ENCODE measurements around the gene EXOC4. TPM values are rescaled to one million over a fixed set of nuclear protein-coding genes. Genes with fewer than 3 reads are reported as not detected.

EXOC4 gene
- total RNA-seq, 1 experiment from 2014 or later: 71.0 TPM

DNA sequence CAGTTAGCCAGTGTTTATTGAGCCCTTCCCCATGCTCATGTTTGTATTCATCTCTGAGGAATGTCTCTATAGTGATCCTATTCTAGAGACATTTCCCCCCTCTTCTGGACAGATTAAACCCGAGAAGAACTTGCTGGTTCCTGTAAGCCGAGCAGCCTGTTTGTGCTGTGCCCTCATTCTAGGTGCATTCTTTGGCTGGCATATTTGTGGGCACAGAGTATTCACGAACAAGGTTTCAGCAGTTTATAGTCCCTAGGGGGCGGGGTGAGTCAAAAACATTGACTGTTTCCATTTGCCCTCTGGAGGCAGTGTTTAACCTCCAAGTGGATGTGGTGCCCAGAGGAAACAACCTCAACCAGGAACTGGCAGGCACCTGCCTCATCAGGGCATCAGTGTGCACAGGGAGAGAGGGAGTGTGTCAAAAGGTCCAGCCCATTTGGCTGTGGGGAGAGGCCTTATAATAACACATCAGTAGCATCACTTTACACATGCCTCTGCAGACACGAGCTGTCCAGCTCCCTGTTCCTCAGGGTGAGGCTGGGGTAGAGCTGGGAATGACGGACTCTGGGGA is 600.9 kb downstream of the EXOC4 start:
- Histone ChIP-seq H3K36me3 (ENCODE audit: control insufficient read depth, insufficient read depth, low read length) (no peaks in the 10 kb centered on the region), H3K4me3 (ENCODE audit: low read depth in 2 of 2, low read length in 2 of 2) (no peak overlapping the region), H3K27me3 (ENCODE audit: control insufficient read depth, insufficient read depth, low read length) (no peaks in the 10 kb centered on the region), H3K4me1 (ENCODE audit: control insufficient read depth, insufficient read depth, low read length) (peaks cover 7% of the 10 kb centered on the region; the same call in 1 of the 2 replicates), H3K27ac (ENCODE audit: low read length) (no peak overlapping the region), H3K9me3 (ENCODE audit: control insufficient read depth, insufficient read depth, low read depth, low read length) (no peaks in the 10 kb centered on the region)
- BruUV-seq (replicated peaks): no TSS peak
- peak; percentile 91 for ATAC-seq
- intact Hi-C loops (cut with micrococcal nuclease; ENCODE audit: unreplicated experiment) (no loop called here), in situ Hi-C loops (cut with HindIII; ENCODE audit: low pct_unique_long_range_greater_than_20kb, low sequenced_read_pairs) (no loop called here)
- POLR2A ChIA-PET: no interaction called here
- DNase-seq (ENCODE audit: low read depth, low spot score): peak; percentile 51
- CTCF ChIA-PET: interaction anchor here (0.7 kb wide), 1 partner anchor 31 kb away, joined by 7 read pairs; no protein-coding TSS in a partner anchor
- TF ChIP-seq, protein P1, sequence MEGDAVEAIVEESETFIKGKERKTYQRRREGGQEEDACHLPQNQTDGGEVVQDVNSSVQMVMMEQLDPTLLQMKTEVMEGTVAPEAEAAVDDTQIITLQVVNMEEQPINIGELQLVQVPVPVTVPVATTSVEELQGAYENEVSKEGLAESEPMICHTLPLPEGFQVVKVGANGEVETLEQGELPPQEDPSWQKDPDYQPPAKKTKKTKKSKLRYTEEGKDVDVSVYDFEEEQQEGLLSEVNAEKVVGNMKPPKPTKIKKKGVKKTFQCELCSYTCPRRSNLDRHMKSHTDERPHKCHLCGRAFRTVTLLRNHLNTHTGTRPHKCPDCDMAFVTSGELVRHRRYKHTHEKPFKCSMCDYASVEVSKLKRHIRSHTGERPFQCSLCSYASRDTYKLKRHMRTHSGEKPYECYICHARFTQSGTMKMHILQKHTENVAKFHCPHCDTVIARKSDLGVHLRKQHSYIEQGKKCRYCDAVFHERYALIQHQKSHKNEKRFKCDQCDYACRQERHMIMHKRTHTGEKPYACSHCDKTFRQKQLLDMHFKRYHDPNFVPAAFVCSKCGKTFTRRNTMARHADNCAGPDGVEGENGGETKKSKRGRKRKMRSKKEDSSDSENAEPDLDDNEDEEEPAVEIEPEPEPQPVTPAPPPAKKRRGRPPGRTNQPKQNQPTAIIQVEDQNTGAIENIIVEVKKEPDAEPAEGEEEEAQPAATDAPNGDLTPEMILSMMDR (IDR thresholded peaks at IDR 0.05): peak; percentile 60
- TF ChIP-seq POLR2AphosphoS5 (IDR thresholded peaks at IDR 0.05; ENCODE audit: low read depth, low read length): no peak

DNA sequence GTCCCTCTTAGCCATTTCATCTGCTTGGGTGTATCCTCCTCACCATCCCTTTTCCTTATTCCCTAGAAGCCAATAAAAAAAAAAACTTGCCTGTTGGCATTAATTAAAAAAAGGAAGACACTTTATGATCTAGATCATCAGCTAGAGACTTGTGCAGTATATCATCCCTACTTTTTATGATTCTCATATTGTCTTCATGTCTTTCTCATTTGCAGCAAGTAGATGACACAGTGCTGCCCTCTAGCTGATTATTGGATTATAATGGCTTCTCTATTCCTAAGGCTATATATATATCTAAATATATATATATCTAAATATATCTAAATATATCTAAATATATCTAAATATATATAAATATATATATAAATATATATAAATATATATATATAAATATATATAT is 601.9 kb downstream of the EXOC4 start:
- intact Hi-C loops (cut with micrococcal nuclease; ENCODE audit: unreplicated experiment) (no loop called here), in situ Hi-C loops (cut with HindIII; ENCODE audit: low pct_unique_long_range_greater_than_20kb, low sequenced_read_pairs) (no loop called here)
- Histone ChIP-seq H3K4me3 (ENCODE audit: low read depth in 2 of 2, low read length in 2 of 2) (no peak overlapping the region), H3K9me3 (ENCODE audit: control insufficient read depth, insufficient read depth, low read depth, low read length) (no peaks in the 10 kb centered on the region), H3K4me1 (ENCODE audit: control insufficient read depth, insufficient read depth, low read length) (peaks cover 7% of the 10 kb centered on the region; the same call in 1 of the 2 replicates), H3K27me3 (ENCODE audit: control insufficient read depth, insufficient read depth, low read length) (no peaks in the 10 kb centered on the region), H3K27ac (ENCODE audit: low read length) (no peak overlapping the region), H3K36me3 (ENCODE audit: control insufficient read depth, insufficient read depth, low read length) (no peaks in the 10 kb centered on the region)
- TF ChIP-seq SIN3A (IDR thresholded peaks at IDR 0.05; ENCODE audit: borderline replicate concordance, insufficient read depth, low read depth, low read length) (no peak), TCF7L2 (IDR thresholded peaks at IDR 0.05; ENCODE audit: low read depth, low read length) (no peak), POLR2AphosphoS5 (IDR thresholded peaks at IDR 0.05; ENCODE audit: low read depth, low read length) (no peak)
- TF ChIP-seq, protein P2, sequence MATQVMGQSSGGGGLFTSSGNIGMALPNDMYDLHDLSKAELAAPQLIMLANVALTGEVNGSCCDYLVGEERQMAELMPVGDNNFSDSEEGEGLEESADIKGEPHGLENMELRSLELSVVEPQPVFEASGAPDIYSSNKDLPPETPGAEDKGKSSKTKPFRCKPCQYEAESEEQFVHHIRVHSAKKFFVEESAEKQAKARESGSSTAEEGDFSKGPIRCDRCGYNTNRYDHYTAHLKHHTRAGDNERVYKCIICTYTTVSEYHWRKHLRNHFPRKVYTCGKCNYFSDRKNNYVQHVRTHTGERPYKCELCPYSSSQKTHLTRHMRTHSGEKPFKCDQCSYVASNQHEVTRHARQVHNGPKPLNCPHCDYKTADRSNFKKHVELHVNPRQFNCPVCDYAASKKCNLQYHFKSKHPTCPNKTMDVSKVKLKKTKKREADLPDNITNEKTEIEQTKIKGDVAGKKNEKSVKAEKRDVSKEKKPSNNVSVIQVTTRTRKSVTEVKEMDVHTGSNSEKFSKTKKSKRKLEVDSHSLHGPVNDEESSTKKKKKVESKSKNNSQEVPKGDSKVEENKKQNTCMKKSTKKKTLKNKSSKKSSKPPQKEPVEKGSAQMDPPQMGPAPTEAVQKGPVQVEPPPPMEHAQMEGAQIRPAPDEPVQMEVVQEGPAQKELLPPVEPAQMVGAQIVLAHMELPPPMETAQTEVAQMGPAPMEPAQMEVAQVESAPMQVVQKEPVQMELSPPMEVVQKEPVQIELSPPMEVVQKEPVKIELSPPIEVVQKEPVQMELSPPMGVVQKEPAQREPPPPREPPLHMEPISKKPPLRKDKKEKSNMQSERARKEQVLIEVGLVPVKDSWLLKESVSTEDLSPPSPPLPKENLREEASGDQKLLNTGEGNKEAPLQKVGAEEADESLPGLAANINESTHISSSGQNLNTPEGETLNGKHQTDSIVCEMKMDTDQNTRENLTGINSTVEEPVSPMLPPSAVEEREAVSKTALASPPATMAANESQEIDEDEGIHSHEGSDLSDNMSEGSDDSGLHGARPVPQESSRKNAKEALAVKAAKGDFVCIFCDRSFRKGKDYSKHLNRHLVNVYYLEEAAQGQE (IDR thresholded peaks at IDR 0.05; ENCODE audit: insufficient read depth in 1 of 2, low read depth in 2 of 2, low read length in 1 of 2): no peak
- TF ChIP-seq, protein P1 (IDR thresholded peaks at IDR 0.05): peak; percentile 19
- no TSS peak for BruUV-seq (replicated peaks)
- DNase-seq (ENCODE audit: low read depth, low spot score) (no peak), ATAC-seq (no peak)
- CTCF ChIA-PET: interaction anchor here (0.5 to 0.7 kb wide), 4 partner anchors 31 to 1860 kb away, joined by 3 to 5 read pairs (median 4); no protein-coding TSS in a partner anchor
- POLR2A ChIA-PET: no interaction called here

All from Panc1 (cell line).